ENCODE results near the gene KCNJ6.
A peak's percentile ranks its signal among the peaks of the same experiment; 100 is the strongest.
"Not testable (repeated sequence)": the region's sequence is repeated elsewhere in the genome, so short reads cannot be mapped to it uniquely, and the experiment has no call there.

Gene KCNJ6

GRCh38 chr21:37645848-37646247 is 270.4 kb downstream of the KCNJ6 start:
- Histone ChIP-seq H3K9me3 (ENCODE audit: insufficient read depth, low read length) (no peaks in the 10 kb centered on the region), H4K20me1 (ENCODE audit: insufficient read depth, low read length) (no peaks in the 10 kb centered on the region), H3K9ac (ENCODE audit: low read length) (no peak overlapping the region), H3K4me3 (ENCODE audit: low read length) (no peak overlapping the region), H3K79me2 (ENCODE audit: low read length) (no peaks in the 10 kb centered on the region), H3K27me3 (ENCODE audit: low read depth, low read length) (no peaks in the 10 kb centered on the region), H3K4me1 (ENCODE audit: low read length) (no peaks in the 10 kb centered on the region), H3K27ac (ENCODE audit: low read length) (no peak overlapping the region), H3K36me3 (replicated peaks; ENCODE audit: low read depth, low read length) (no peaks in the 10 kb centered on the region), H3K4me2 (ENCODE audit: low read length) (no peak overlapping the region), H2AFZ (ENCODE audit: low read depth, low read length) (no peak overlapping the region)
- no peak for TF ChIP-seq EZH2phosphoT487 (IDR thresholded peaks at IDR 0.05; ENCODE audit: low read depth)
- TF ChIP-seq CTCF (IDR thresholded peaks at IDR 0.05; ENCODE audit: low read depth, low read length) = no peak

GRCh38 chr21:37644636-37645035 is 271.6 kb downstream of the KCNJ6 start:
- Histone ChIP-seq H2AFZ (ENCODE audit: low read depth, low read length) (no peak overlapping the region), H4K20me1 (ENCODE audit: insufficient read depth, low read length) (no peaks in the 10 kb centered on the region), H3K4me1 (ENCODE audit: low read length) (peaks cover 8% of the 10 kb centered on the region), H3K79me2 (ENCODE audit: low read length) (no peaks in the 10 kb centered on the region), H3K36me3 (replicated peaks; ENCODE audit: low read depth, low read length) (no peaks in the 10 kb centered on the region), H3K9ac (ENCODE audit: low read length) (no peak overlapping the region), H3K27me3 (ENCODE audit: low read depth, low read length) (no peaks in the 10 kb centered on the region), H3K9me3 (ENCODE audit: insufficient read depth, low read length) (no peaks in the 10 kb centered on the region), H3K27ac (ENCODE audit: low read length) (no peak overlapping the region), H3K4me3 (ENCODE audit: low read length) (no peak overlapping the region), H3K4me2 (ENCODE audit: low read length) (no peak overlapping the region)
- TF ChIP-seq EZH2phosphoT487 (IDR thresholded peaks at IDR 0.05; ENCODE audit: low read depth) (no peak), CTCF (IDR thresholded peaks at IDR 0.05; ENCODE audit: low read depth, low read length) (no peak)

GRCh38 chr21:37643862-37644261 is 272.4 kb downstream of the KCNJ6 start:
- not testable (repeated sequence) for H4K20me1 ChIP-seq (ENCODE audit: insufficient read depth, low read length); H3K4me2 ChIP-seq (ENCODE audit: low read length); H3K36me3 ChIP-seq (replicated peaks; ENCODE audit: low read depth, low read length); H3K27ac ChIP-seq (ENCODE audit: low read length); H3K79me2 ChIP-seq (ENCODE audit: low read length); H3K9ac ChIP-seq (ENCODE audit: low read length); H3K9me3 ChIP-seq (ENCODE audit: insufficient read depth, low read length); H3K4me3 ChIP-seq (ENCODE audit: low read length); H3K27me3 ChIP-seq (ENCODE audit: low read depth, low read length); H2AFZ ChIP-seq (ENCODE audit: low read depth, low read length)
- peaks cover 13% of the 10 kb centered on the region for H3K4me1 ChIP-seq (ENCODE audit: low read length)

- H3K9me3 ChIP-seq (ENCODE audit: insufficient read depth, low read length) = no peaks in the 10 kb centered on the region
- no peak overlapping the region for H3K27ac ChIP-seq (ENCODE audit: low read length)
- H2AFZ ChIP-seq (ENCODE audit: low read depth, low read length) = peak overlapping the region; percentile 63; the same call in 1 of the 2 replicates
- no peaks in the 10 kb centered on the region for H4K20me1 ChIP-seq (ENCODE audit: insufficient read depth, low read length)
- H3K79me2 ChIP-seq (ENCODE audit: low read length) = no peaks in the 10 kb centered on the region
- no peak overlapping the region; the same call in 1 of the 2 replicates for H3K9ac ChIP-seq (ENCODE audit: low read length)
- H3K4me1 ChIP-seq (ENCODE audit: low read length) = peaks cover 13% of the 10 kb centered on the region
- H3K27me3 ChIP-seq (ENCODE audit: low read depth, low read length) = no peaks in the 10 kb centered on the region
- H3K4me3 ChIP-seq (ENCODE audit: low read length) = peak overlapping the region; percentile 36
- peak overlapping the region; percentile 52 for H3K4me2 ChIP-seq (ENCODE audit: low read length)
- peak; percentile 58 for TF ChIP-seq CTCF (IDR thresholded peaks at IDR 0.05; ENCODE audit: low read depth, low read length)
- TF ChIP-seq EZH2phosphoT487 (IDR thresholded peaks at IDR 0.05; ENCODE audit: low read depth) = no peak
- no peaks in the 10 kb centered on the region for H3K36me3 ChIP-seq (replicated peaks; ENCODE audit: low read depth, low read length)
These were observed 273.8 kb downstream of the KCNJ6 start for GRCh38 chr21:37642493-37642892.

GRCh38 chr21:37639756-37640155 is 276.5 kb downstream of the KCNJ6 start:
- H3K9ac ChIP-seq (ENCODE audit: low read length) = no peak overlapping the region
- no peaks in the 10 kb centered on the region for H3K27me3 ChIP-seq (ENCODE audit: low read depth, low read length)
- H3K4me3 ChIP-seq (ENCODE audit: low read length) = no peak overlapping the region
- H4K20me1 ChIP-seq (ENCODE audit: insufficient read depth, low read length) = no peaks in the 10 kb centered on the region
- no peak overlapping the region for H2AFZ ChIP-seq (ENCODE audit: low read depth, low read length)
- H3K36me3 ChIP-seq (replicated peaks; ENCODE audit: low read depth, low read length) = no peaks in the 10 kb centered on the region
- no peaks in the 10 kb centered on the region for H3K9me3 ChIP-seq (ENCODE audit: insufficient read depth, low read length)
- H3K4me2 ChIP-seq (ENCODE audit: low read length) = peak overlapping the region; percentile 17; the same call in 1 of the 2 replicates
- H3K27ac ChIP-seq (ENCODE audit: low read length) = no peak overlapping the region
- TF ChIP-seq CTCF (IDR thresholded peaks at IDR 0.05; ENCODE audit: low read depth, low read length) = no peak
- TF ChIP-seq EZH2phosphoT487 (IDR thresholded peaks at IDR 0.05; ENCODE audit: low read depth) = no peak
- no peaks in the 10 kb centered on the region for H3K79me2 ChIP-seq (ENCODE audit: low read length)
- H3K4me1 ChIP-seq (ENCODE audit: low read length) = peaks cover 13% of the 10 kb centered on the region
